ENCODE results near the gene EPB41L2.

GRCh38 chr6:131045139-131045538, 17.9 kb downstream of the EPB41L2 start:
- TF ChIP-seq EZH2phosphoT487 (IDR thresholded peaks at IDR 0.05; ENCODE audit: insufficient read depth, low read depth) (no peak), EZH2 (IDR thresholded peaks at IDR 0.05; ENCODE audit: insufficient read depth, poor library complexity, severe bottlenecking) (no peak)
